Nephron progenitor cell (in vitro differentiated cells): Measurements from ENCODE around the gene GMIP.

Experiments used
- DNase-seq: peaks from one replicate; pipeline ENCODE4 v3.0.0; 2021
- H3K27ac Mint-ChIP-seq: 2 replicates; pipeline ENCODE4 v1.8.0; 2021; ENCODE audit warnings: mild to moderate bottlenecking, moderate library complexity, mixed read lengths
- H3K27me3 Mint-ChIP-seq: 2 replicates; pipeline ENCODE4 v1.8.0; 2021; ENCODE audit warnings: mild to moderate bottlenecking, low read depth, mixed read lengths; ENCODE audit not compliant: poor library complexity
- H3K36me3 Mint-ChIP-seq: 2 replicates; pipeline ENCODE4 v1.8.0; 2021; ENCODE audit warnings: low read depth, mixed read lengths
- H3K4me1 Mint-ChIP-seq: 2 replicates; pipeline ENCODE4 v1.8.0; 2021; ENCODE audit warnings: mixed read lengths
- H3K4me3 Mint-ChIP-seq: 2 replicates; pipeline ENCODE4 v1.8.0; 2021; ENCODE audit warnings: mild to moderate bottlenecking, moderate library complexity, mixed read lengths
- H3K9me3 Mint-ChIP-seq: 2 replicates; pipeline ENCODE4 v1.8.0; 2021; ENCODE audit warnings: mild to moderate bottlenecking, moderate library complexity, mixed read lengths
- CTCF ChIP-seq: fragments of 200-600 bp; sonication (generic); IDR thresholded peaks from 2 replicates; pipeline ENCODE4 v1.5.0; 2021; ENCODE audit warnings: antibody characterized with exemption

The GMIP gene

DNA sequence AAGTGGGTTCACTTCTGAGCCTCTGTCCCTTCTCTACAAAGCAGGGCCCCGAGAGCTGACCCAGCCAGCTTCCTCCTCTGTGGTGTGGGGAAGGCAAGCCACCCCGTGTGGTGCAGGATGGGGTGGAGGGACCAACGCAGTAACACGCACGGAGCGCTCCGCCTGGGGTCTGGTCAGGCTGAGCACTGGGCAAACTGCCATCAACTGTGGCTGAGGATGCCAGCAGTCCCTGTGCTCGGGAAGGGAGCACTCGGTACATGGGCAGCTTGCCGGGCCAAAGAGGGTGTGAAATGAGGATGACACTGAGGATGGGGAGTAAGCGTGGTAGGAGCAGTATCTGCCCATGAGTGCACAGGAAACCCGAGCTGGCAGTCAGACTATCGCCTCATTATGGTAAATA lies 7.6 kb upstream of the GMIP start:
- Mint-ChIP-seq H3K9me3 (no peaks in the 10 kb centered on the region), H3K36me3 (peaks cover 42% of the 10 kb centered on the region), H3K4me3 (no peak overlapping the region), H3K4me1 (no peaks in the 10 kb centered on the region), H3K27me3 (no peaks in the 10 kb centered on the region), H3K27ac (no peak overlapping the region)
- no peak for TF ChIP-seq CTCF
- DNase-seq, result no peak

DNA sequence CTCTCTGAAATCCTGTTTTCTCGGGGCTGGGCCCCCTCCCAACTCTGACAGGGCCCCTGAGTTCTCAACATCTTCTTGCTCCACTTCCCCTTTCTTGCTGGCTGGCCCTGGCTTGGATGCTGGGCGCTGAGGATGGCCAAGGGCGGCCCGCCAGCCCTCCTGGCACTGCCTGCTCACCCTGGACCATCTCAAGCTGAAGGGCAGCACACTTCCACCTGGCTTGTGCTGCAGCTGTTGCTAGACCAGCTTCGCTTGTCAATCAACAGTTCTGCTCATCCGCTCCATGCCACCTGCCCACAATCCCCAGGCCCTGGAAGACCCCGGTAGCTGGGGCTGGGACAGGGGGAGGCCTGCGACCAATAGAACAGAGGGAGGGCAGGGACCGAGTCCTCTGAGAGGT lies 6.9 kb upstream of the GMIP start:
- H3K9me3 Mint-ChIP-seq, result no peaks in the 10 kb centered on the region

DNA sequence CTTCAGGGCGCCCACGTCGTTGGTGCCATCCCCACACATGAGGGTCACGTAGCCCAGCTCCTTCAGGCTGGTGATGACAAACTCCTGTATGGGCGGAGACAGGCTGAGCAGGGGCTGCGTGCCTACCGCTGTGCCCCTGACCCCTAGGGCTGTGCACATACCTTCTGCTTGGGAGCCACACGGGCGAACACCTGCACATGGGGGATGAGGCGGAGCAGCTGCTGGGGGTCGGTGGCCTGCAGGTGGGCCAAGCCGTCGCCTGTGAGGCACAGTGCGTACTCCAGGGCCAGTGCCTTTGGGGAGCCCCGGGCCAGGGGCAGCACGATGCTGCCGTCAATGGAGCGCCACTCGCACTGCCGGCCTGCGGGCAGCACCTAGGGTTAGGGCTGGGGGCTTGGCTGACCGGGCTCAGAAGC lies 6.1 kb upstream of the GMIP start:
- Mint-ChIP-seq H3K9me3 (no peaks in the 10 kb centered on the region), H3K27me3 (peaks cover 2% of the 10 kb centered on the region), H3K4me3 (no peak overlapping the region), H3K4me1 (no peaks in the 10 kb centered on the region), H3K36me3 (peaks cover 40% of the 10 kb centered on the region), H3K27ac (no peak overlapping the region)
- DNase-seq, result no peak
- TF ChIP-seq CTCF, result no peak

More for the DNA sequence above, 6.9 kb upstream of the GMIP start:
- no peaks in the 10 kb centered on the region for H3K27me3 Mint-ChIP-seq
- no peak for DNase-seq
- H3K36me3 Mint-ChIP-seq, result peaks cover 41% of the 10 kb centered on the region
- no peak overlapping the region for H3K4me3 Mint-ChIP-seq
- no peak overlapping the region for H3K27ac Mint-ChIP-seq
- H3K4me1 Mint-ChIP-seq, result no peaks in the 10 kb centered on the region
- TF ChIP-seq CTCF, result no peak

DNA sequence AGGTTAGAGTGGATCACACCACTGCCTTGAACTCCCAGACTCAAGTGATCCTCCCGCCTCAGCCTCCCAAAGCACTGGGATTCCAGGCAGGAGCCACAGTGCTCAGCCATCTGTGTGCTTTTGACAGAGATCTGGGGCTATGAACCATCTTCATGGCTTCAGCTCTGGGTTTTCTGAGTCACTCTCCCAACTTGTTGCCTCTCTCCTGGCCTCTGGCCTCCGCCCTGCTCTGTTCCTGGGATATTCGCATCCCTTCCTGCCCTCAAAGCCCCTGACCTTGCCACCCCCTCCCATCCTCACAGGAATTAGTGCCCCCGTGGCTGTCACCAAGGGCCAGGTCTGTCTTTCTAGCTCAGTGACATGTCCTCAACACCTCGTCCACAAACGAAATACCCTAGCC lies 5.7 kb upstream of the GMIP start:
- H3K9me3 Mint-ChIP-seq, result no peaks in the 10 kb centered on the region
- no peak for DNase-seq
- no peaks in the 10 kb centered on the region for H3K4me1 Mint-ChIP-seq
- TF ChIP-seq CTCF, result no peak
- peaks cover 4% of the 10 kb centered on the region for H3K27me3 Mint-ChIP-seq
- H3K36me3 Mint-ChIP-seq, result peaks cover 42% of the 10 kb centered on the region
- no peak overlapping the region for H3K27ac Mint-ChIP-seq
- H3K4me3 Mint-ChIP-seq, result no peak overlapping the region

- peaks cover 31% of the 10 kb centered on the region for H3K36me3 Mint-ChIP-seq
- no peak overlapping the region for H3K27ac Mint-ChIP-seq
- H3K9me3 Mint-ChIP-seq, result no peaks in the 10 kb centered on the region
- no peak overlapping the region for H3K4me3 Mint-ChIP-seq
- TF ChIP-seq CTCF, result no peak
- peaks cover 6% of the 10 kb centered on the region for H3K27me3 Mint-ChIP-seq
- H3K4me1 Mint-ChIP-seq, result peaks cover 9% of the 10 kb centered on the region
- DNase-seq, result no peak
These were observed 3.8 kb upstream of the GMIP start for GRCh38 chr19:19647037-19647835.

- Mint-ChIP-seq H3K27me3 (peaks cover 10% of the 10 kb centered on the region), H3K4me3 (no peak overlapping the region)
- no peak for TF ChIP-seq CTCF
These were observed 1.9 kb upstream of the GMIP start for GRCh38 chr19:19645233-19645870.

More at GRCh38 chr19:19645233-19645870, 1.9 kb upstream of the GMIP start:
- Mint-ChIP-seq H3K9me3 (no peaks in the 10 kb centered on the region), H3K4me1 (peaks cover 14% of the 10 kb centered on the region), H3K27ac (no peak overlapping the region), H3K36me3 (peaks cover 23% of the 10 kb centered on the region)
- DNase-seq, result no peak
